ENCODE data around the gene KRT74.

KRT74 gene

GRCh38 chr12:52568111-52568510, 5.5 kb downstream of the KRT74 start:
- no peak for DNase-seq

GRCh38 chr12:52566847-52567291, 6.8 kb downstream of the KRT74 start:
- DNase-seq = no peak

GRCh38 chr12:52564582-52564981, 9.1 kb downstream of the KRT74 start:
- no peak for DNase-seq

- DNase-seq = no peak
These were observed 11.7 kb downstream of the KRT74 start for GRCh38 chr12:52561880-52562449.

- no peak for DNase-seq
These were observed 13.7 kb downstream of the KRT74 start for GRCh38 chr12:52559979-52560378.

GRCh38 chr12:52558781-52559445, 14.7 kb downstream of the KRT74 start:
- DNase-seq = no peak

- DNase-seq = no peak
These were observed 16.2 kb downstream of the KRT74 start for GRCh38 chr12:52557476-52557875.

- DNase-seq = no peak
These were observed 18.1 kb downstream of the KRT74 start for GRCh38 chr12:52555577-52555976.

GRCh38 chr12:52552681-52553195, 20.9 kb downstream of the KRT74 start, which contains the start of gene KRT71:
KRT71 (minus strand) TSS chr12:52553145; CDS start chr12:52553077, 68 bp downstream.
- no peak for DNase-seq

- DNase-seq = no peak
These were observed 21.6 kb downstream of the KRT74 start for GRCh38 chr12:52552055-52552454.

GRCh38 chr12:52551216-52551865, 22.3 kb downstream of the KRT74 start:
- DNase-seq = no peak

GRCh38 chr12:52546126-52546525, 27.5 kb downstream of the KRT74 start:
- DNase-seq = no peak

GRCh38 chr12:52543985-52544883, 29.4 kb downstream of the KRT74 start:
- no peak for DNase-seq

- no peak for DNase-seq
These were observed 30.8 kb downstream of the KRT74 start for GRCh38 chr12:52542785-52543318.

GRCh38 chr12:52542157-52542556, 31.5 kb downstream of the KRT74 start:
- no peak for DNase-seq

GRCh38 chr12:52541709-52542108, 31.9 kb downstream of the KRT74 start:
- DNase-seq = no peak

GRCh38 chr12:52540531-52540930, 33.1 kb downstream of the KRT74 start:
- DNase-seq = no peak

GRCh38 chr12:52539821-52540173, 33.8 kb downstream of the KRT74 start:
- DNase-seq = no peak

GRCh38 chr12:52539083-52539820, 34.4 kb downstream of the KRT74 start:
- DNase-seq = peak; percentile 55

- DNase-seq = no peak
These were observed 36.5 kb downstream of the KRT74 start for GRCh38 chr12:52537101-52537500.

- DNase-seq = no peak
These were observed 38.1 kb downstream of the KRT74 start for GRCh38 chr12:52535574-52535973.

GRCh38 chr12:52534482-52534881, 39.2 kb downstream of the KRT74 start:
- DNase-seq = no peak
